Activated T-cell treated with anti-CD3 and anti-CD28 coated beads for 1 hour (primary cell): Measurements from ENCODE around the gene HSPB7.
"Not testable (repeated sequence)": the region's sequence is repeated elsewhere in the genome, so short reads cannot be mapped to it uniquely, and the experiment has no call there.

ENCODE experiments used
- DNase-seq: peaks from one replicate; pipeline ENCODE4 v3.0.0-alpha.2; 2020; ENCODE audit warnings: low read depth

Gene HSPB7

DNA sequence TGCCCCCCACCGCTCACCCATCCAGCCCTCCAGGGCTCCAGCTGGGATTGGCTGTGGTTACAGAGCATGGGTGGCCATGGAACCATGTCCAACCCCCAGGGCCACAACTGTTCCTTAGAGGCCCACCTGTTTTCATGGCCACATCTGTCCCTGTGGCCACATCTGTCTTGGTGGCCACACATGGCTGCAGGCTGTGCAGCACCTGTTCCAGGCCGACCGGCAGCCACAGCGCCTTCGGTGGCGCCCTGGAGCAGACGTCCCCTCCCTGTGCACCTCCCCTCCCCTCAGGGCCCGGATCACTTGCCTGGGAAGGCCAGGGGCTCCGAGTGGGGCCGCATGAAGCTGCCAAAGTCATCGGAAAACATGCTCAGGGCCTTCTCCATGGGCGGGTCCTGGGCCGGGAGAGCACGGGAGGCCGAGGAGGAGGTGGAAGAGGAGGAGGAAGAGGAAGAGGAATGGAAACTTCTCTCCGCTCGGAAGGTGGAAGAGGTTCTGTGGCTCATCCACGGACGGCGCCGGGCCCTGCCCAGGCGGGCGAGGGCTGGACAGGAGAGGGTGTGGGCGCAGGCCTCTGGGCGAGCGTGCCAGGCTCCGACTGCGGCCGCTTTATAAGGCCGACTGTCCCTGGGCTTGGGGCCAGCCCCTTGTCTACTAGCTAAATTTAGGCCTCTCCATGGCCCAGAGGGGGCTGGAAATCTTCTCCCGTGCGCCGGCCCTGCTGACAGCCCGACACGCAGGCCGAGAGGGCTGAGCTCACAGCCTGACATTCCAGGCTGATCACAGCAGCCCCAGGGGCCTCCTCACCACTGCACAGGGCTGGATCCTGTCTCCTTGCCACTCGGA lies at the start of gene HSPB7:
Gene HSPB7, minus strand, starts transcription at position 583 of the 843 bp plus-strand sequence. Its CDS starts 80 bp downstream, at position 503.
- DNase-seq, result no peak

DNA sequence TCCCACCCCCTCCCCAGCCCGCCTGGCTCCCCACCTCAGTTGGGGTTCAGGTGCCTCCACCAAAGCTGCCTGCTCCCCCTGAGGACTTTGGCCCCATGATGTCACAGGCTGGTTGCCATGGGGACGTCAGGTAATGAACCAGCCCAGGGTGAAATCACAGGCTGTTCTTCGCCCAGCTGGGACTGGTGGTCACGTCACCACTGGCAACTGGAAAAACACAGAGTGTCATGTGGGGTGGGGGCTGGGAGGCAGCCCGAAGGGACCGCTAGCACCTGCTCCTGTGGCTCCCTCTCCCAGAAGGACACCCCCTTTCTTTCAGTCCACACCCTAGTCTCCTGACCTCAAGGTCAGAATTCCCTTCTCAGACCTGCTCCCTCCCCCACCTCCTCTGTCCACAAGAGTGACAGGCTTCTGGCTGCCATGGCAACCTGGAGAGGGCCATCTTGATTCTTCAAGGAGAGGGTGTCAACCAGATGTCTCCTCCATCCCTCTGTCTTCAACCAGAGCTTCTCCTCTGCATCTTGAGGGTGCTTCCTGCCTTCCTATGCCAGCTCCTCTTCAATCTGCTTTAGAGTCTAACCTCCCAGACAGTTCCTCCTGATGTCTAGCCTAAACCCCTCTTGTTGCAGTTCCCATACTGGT lies 49.4 kb upstream of the HSPB7 start:
- DNase-seq, result no peak

DNA sequence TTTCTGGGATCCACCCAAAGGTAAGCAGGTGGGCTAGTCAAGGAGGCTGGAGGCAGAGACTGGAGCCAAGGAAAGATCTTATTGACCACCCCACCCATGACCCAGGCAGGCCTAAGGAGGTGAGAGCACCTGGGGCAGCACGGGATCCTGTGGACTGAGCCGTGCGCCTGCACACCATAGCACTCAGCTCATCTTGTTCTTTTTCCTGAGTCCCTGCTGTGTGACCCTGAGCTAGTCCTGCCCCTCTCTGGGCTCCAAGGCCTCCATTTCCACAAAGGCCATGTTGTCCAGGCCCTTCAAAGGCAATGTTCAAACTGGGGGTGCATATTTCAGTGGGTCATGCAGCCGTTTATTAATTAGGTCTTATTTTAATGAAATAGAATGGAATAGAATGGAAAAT lies 48.4 kb upstream of the HSPB7 start:
- no peak for DNase-seq

- DNase-seq, result no peak
Observed at GRCh38 chr1:16065269-16065576, 47.4 kb upstream of the HSPB7 start.

DNA sequence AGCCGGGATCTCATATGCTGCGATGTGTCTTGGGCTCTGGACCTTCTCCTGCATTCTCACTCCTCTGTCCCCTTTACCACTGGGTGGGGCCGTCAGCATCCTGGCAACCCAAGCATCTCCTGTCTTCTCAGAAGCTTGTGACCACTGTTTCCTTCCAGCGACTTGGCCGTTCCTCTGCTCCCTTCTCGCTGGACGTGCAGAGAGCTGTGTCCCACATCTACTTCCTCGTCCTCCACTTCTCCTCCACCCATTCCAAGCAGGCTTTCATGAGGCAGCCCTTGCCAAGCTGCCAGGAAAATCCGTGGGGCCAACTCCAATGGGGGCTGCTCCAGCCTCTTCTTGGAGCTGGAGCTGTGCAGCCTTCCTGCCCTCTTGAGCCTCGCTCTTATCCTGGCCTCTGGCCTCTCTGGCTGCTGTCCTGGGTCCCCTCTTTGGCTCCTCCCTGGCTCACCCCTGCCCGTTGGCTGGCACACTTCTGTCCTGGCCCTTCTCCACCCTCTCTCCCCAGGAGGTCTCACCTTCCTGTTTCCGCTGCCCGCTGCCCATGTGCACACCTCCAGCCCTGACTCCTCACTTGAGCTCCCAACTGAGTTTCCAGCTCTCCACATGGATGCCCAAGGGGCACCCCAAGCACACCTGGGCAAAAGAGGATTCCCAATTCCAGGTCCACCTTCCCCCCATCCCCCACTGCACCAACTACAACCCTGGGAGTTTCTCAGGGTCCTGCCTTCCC lies 46.9 kb upstream of the HSPB7 start:
- no peak for DNase-seq

DNA sequence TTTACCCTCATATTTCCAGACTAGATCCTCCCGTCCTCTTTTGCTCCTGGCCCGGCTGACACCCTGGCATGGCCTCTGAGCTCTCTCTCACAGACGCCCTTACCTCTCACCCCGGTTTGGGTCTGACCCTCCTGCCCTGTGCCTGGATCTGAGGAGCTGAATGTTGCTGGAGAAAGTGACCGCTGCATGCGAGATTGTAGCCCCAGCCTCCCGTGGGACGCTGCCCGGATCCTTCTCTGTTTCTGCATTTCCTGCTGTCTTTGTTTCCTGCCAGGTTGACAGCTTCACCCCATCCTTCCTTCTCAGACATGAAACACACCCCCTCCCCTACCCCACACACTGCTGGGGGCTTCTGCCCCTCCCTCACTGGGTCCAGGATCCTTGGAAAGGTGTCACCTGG lies 46.1 kb upstream of the HSPB7 start:
- no peak for DNase-seq

- no peak for DNase-seq
Observed at GRCh38 chr1:16063226-16063829, 45.5 kb upstream of the HSPB7 start.

- DNase-seq, result not testable (repeated sequence)
Observed at GRCh38 chr1:16062687-16063075, 44.8 kb upstream of the HSPB7 start.

- not testable (repeated sequence) for DNase-seq
Observed at GRCh38 chr1:16061989-16062686, 44.3 kb upstream of the HSPB7 start.

DNA sequence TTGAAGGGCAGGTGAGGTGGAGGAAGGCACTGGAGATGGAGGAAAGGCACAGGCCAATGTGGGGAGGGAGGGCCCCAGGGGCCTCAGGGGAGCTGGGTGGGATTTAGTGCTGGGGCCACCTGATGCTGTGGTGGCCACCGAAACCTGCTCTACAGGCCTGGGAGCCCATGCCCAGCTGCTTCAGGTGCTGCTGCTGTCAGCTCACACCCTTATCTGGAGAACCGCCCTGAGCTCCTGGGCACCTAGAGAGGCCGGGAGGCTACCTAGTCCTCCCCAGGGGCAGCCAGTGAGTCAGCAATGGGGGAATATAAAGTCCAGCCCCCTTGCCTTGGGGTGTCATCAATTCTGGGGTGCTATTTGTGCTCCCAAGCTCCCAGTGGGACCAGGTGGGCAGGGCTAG lies 43.4 kb upstream of the HSPB7 start:
- no peak for DNase-seq

GRCh38 chr1:16058394-16059120 lies 40.7 kb upstream of the HSPB7 start:
- not testable (repeated sequence) for DNase-seq

DNA sequence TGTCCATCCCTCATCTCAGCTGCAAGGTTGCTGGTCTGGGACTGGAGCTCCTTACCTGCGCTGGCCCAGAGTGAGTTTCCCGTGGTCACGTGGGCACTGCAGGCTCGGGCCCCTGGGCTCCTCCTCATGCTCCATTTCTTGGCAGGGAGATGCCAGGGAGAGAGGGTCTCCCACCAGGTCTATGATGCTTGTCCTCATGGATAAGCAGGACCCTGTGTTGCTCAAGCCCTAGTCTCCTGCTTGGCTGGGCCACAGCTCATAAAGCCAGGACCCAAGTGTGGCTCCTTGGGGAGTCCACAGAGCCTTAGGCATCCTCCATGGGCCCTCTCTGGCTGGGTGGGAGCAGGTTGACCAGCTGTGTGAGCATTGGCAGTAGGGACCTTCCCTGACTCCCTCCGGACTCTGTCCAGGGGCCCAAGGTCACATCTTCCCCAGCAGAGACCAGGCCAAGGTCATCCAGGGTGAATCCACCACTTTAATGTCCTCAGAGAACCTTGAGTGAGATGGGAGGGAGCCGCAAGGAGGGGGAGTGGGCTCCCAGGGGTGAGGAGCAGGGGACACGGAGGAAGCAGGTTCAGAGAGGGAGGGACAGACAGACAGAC lies 39.6 kb upstream of the HSPB7 start:
- DNase-seq, result not testable (repeated sequence)

GRCh38 chr1:16056521-16056912 lies 38.7 kb upstream of the HSPB7 start:
- not testable (repeated sequence) for DNase-seq

DNA sequence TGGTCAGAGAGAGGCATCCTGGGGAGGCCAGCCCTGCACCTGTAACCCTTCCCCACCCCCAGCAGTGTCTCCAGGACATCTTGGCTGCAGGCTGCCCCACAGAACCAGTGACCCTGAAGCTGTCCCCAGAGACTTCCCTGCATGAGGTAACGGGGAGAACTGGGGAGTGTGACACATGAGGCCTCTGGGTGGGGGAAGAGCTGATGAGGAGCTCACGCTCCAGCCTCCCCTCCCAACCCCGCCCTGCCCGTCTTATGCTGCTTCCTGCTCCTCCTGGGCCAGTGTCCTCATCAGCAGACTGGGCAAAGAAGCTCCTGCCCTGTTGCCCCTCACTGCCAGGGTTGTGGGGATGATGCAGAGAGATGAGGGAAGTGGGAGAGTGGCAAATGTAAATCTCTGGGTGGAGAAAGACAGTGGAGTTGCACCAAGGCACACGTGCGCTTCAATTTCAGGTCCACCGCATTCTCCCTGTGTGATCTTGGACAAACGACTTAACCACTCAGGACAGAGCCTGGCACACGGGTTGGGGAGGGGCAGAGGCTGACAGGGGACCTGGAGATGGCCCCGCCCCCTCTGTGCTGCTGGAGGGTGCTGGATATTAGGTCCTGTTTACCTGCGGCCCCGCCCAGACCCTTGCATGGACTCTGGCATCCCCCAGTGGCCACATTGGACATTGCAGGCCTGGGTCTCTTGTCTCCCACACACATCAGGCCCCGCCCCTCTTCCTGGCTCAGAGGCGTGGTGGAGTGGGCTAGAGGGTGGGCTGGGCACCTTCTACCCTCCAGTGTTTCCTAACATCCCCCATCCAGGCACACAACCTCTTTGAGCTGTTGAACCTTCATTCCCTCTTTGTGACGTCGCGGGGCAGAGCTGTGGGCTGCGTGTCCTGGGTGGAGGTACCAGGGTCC lies 38.0 kb upstream of the HSPB7 start:
- peak; percentile 85 for DNase-seq

DNA sequence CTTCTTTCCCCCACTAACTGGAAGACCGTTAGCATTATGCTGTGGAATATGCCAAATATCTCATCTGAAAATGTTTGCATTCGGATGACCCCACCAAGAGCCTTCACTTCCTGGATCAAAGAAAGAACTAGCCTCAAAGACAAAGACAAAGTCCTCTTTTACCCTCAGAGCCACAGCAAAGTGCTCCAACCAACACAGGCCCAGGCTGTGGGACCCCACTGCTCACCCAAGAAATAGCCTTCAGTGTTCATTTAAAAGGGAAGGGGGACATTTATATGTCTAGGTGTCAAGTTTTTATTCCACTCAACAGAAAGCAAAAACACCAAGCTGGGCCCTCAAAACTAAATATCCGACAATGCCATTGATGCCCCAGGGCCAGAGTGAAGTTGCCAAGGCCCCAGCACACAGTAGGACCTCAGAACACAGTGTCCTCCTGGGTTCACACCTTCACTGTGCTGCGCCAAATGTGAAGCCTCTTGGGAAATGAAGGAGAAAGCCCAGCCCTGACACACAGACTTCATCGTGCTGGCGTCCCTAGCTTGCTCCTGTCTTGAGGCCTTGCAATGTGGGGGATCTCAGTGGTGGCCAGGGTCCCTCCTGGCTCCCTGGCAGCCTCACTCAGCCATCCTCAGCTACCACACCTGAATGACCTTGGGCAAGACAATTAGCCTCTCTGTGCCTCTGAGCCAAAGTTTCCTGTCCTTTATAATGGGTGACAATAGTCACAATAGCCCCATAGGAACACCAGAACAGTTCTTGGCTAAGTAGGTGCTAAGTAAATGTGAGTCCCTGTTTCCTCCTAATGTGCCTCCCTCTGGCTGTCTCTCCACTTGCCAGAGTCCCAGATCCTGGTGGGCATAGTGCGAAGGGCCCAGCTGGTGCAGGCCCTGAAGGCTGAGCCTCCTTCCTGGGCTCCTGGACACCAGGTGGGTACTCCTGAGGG lies 37.0 kb upstream of the HSPB7 start:
- no peak for DNase-seq

GRCh38 chr1:16053781-16054502 lies 36.1 kb upstream of the HSPB7 start:
- DNase-seq, result no peak

- DNase-seq, result not testable (repeated sequence)
Observed at GRCh38 chr1:16051949-16052348, 34.1 kb upstream of the HSPB7 start.

DNA sequence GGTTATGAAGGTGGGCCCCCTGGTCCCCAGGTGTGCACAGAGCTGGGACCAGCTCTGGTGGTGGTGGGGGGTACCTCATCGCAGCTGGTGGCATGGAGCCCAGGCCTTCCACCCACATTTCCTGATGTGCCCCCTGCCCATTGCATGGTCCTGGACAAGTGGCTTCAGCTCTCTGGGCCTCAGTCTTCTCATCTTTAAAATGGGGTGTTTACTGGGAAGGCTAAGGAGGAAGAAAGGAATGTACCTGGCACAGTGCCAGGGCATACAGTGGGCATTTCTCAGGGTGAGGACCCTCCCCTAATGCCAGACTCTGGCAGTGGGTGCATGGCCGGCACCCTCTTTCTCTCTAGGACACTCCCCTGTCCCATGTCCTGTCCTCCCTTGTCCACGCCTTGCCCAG lies 33.2 kb upstream of the HSPB7 start:
- no peak for DNase-seq
